HepG2 (cell line): ENCODE data around the gene KIFAP3. TPM values are rescaled to one million over a fixed set of nuclear protein-coding genes. Genes with fewer than 3 reads are reported as not detected.

ENCODE experiments used
- CC2D1A ChIP-seq: sonication (generic); formaldehyde crosslinking; IDR thresholded peaks from 2 replicates; pipeline ENCODE4 v1.8.1; 2023; ENCODE audit warnings: mild to moderate bottlenecking, missing genetic modification reagents
- DNMT1 ChIP-seq: sonication (generic); formaldehyde crosslinking; IDR thresholded peaks from 2 replicates; pipeline ENCODE4 v1.5.1; 2020; ENCODE audit warnings: mild to moderate bottlenecking, missing genetic modification reagents
- ETV5 ChIP-seq: IDR thresholded peaks from 2 replicates; pipeline ENCODE4 v1.6.1; 2018; ENCODE audit warnings: missing biosample characterization, missing genetic modification reagents, inconsistent platforms, borderline replicate concordance
- FOXC1 ChIP-seq: sonication (generic); formaldehyde crosslinking; IDR thresholded peaks from 2 replicates; pipeline ENCODE4 v1.8.0; 2022; ENCODE audit warnings: mild to moderate bottlenecking, missing genetic modification reagents, borderline replicate concordance
- FOXM1 ChIP-seq: sonication (generic); formaldehyde crosslinking; IDR thresholded peaks from 2 replicates; pipeline ENCODE4 v1.5.0; 2020; ENCODE audit warnings: missing genetic modification reagents
- GATAD2A ChIP-seq: IDR thresholded peaks from 2 replicates; pipeline ENCODE4 v1.6.1; 2016
- IKZF4 ChIP-seq: sonication (generic); formaldehyde crosslinking; IDR thresholded peaks from 2 replicates; pipeline ENCODE4 v1.5.1; 2020; ENCODE audit warnings: borderline replicate concordance, mild to moderate bottlenecking, low read depth, missing genetic modification reagents; ENCODE audit errors: not compliant biosample characterization
- KAT2B ChIP-seq: fragments of 150-350 bp; IDR thresholded peaks from 2 replicates; pipeline ENCODE4 v1.6.1; 2014; ENCODE audit warnings: low read depth, low read length, borderline replicate concordance
- MAFG ChIP-seq: sonication (generic); formaldehyde crosslinking; IDR thresholded peaks from 2 replicates; pipeline ENCODE4 v1.5.1; 2020; ENCODE audit warnings: mild to moderate bottlenecking, missing genetic modification reagents
- NFIB ChIP-seq: sonication (generic); formaldehyde crosslinking; IDR thresholded peaks from 2 replicates; pipeline ENCODE4 v1.9.0; 2021; ENCODE audit warnings: missing genetic modification reagents, mild to moderate bottlenecking, borderline replicate concordance
- NKX3-1 ChIP-seq: sonication (generic); formaldehyde crosslinking; IDR thresholded peaks from 2 replicates; pipeline ENCODE4 v1.5.0; 2020; ENCODE audit warnings: missing genetic modification reagents
- RARA ChIP-seq: IDR thresholded peaks from 2 replicates; pipeline ENCODE4 v1.6.1; 2016; ENCODE audit warnings: missing genetic modification reagents, missing compliant biosample characterization
- SAP130 ChIP-seq: IDR thresholded peaks from 2 replicates; pipeline ENCODE4 v1.6.1; 2016; ENCODE audit warnings: low read depth
- SATB2 ChIP-seq: sonication (generic); formaldehyde crosslinking; IDR thresholded peaks from 2 replicates; pipeline ENCODE4 v1.5.0; 2020; ENCODE audit warnings: missing genetic modification reagents
- SRY ChIP-seq: sonication (generic); formaldehyde crosslinking; IDR thresholded peaks from 2 replicates; pipeline ENCODE4 v1.8.0; 2022; ENCODE audit warnings: mild to moderate bottlenecking, missing genetic modification reagents
- TBX3 ChIP-seq: fragments of 450-650 bp; IDR thresholded peaks from 2 replicates; pipeline ENCODE4 v1.6.1; 2017; ENCODE audit warnings: antibody characterized with exemption, mild to moderate bottlenecking, inconsistent platforms, borderline replicate concordance
- TOPORS ChIP-seq: sonication (generic); formaldehyde crosslinking; IDR thresholded peaks from 2 replicates; pipeline ENCODE4 v1.8.0; 2023; ENCODE audit warnings: mild to moderate bottlenecking, missing genetic modification reagents
- XBP1 ChIP-seq: sonication (generic); formaldehyde crosslinking; IDR thresholded peaks from 2 replicates; pipeline ENCODE4 v1.5.0; 2020; ENCODE audit warnings: missing genetic modification reagents
- ZNF282 ChIP-seq: fragments of 450-650 bp; IDR thresholded peaks from 2 replicates; pipeline ENCODE4 v1.6.1; 2018; ENCODE audit not compliant: partially characterized antibody
- ZNF292 ChIP-seq: sonication (generic); formaldehyde crosslinking; IDR thresholded peaks from 2 replicates; pipeline ENCODE4 v1.8.1; 2022; ENCODE audit warnings: mild to moderate bottlenecking, low read depth, missing genetic modification reagents, borderline replicate concordance
- ZNF335 ChIP-seq: sonication (generic); formaldehyde crosslinking; IDR thresholded peaks from 2 replicates; pipeline ENCODE4 v1.4.0; 2020; ENCODE audit warnings: missing genetic modification reagents
- ZNF432 ChIP-seq: sonication (generic); formaldehyde crosslinking; IDR thresholded peaks from 2 replicates; pipeline ENCODE4 v1.5.0; 2020; ENCODE audit warnings: missing genetic modification reagents, mild to moderate bottlenecking, borderline replicate concordance
- ZNF468 ChIP-seq: sonication (generic); formaldehyde crosslinking; IDR thresholded peaks from 2 replicates; pipeline ENCODE4 v1.8.0; 2022; ENCODE audit warnings: mild to moderate bottlenecking, moderate library complexity, missing genetic modification reagents
- ZNF672 ChIP-seq: sonication (generic); formaldehyde crosslinking; IDR thresholded peaks from 2 replicates; pipeline ENCODE4 v1.8.1; 2022; ENCODE audit warnings: missing genetic modification reagents
- polyA plus RNA-seq, 8 experiments: library from polyadenylated mRNA; depleted of rRNA in 3 of 8; stranded (reverse) in 7 of 8; unstranded in 1 of 8; fragments of >200 nt; fragmentation: Illumina TruSeq in 4 of 8; extraction: Trizol in 4 of 8; gene quantifications; 2 replicates each; pipeline versions ENCODE4 v1.2.1 to v1.2.3, GENCODE V29; 2011 to 2016; ENCODE audit warnings: low read depth in 4 of 8, missing spikeins in 1 of 8, mixed read lengths in 1 of 8; ENCODE audit not compliant: insufficient read depth in 1 of 8
- total RNA-seq, 5 experiments: library from RNA; depleted of rRNA; stranded (reverse); fragments of >200 nt; fragmentation: Illumina TruSeq; extraction: Trizol; gene quantifications; 2 replicates each; pipeline ENCODE4 v1.2.3, GENCODE V29; 2016; ENCODE audit warnings: low read depth in 1 of 5
- TF ChIP-seq, protein P1 (sequence below): sonication (generic); formaldehyde crosslinking; IDR thresholded peaks from 2 replicates; pipeline ENCODE4 v1.5.0; 2020; ENCODE audit warnings: mild to moderate bottlenecking, missing genetic modification reagents
- TF ChIP-seq, protein P2 (sequence below): sonication (generic); formaldehyde crosslinking; conservative IDR thresholded peaks from 2 replicates; pipeline ENCODE4 v1.4.0; 2020; ENCODE audit warnings: missing genetic modification reagents

KIFAP3 gene
- total and polyA plus RNA-seq, 2 of the 13 experiments (the other 11 are each of a cell fraction or from before 2014, with no cell fraction given), result 3.4 to 10.0 TPM

DNA sequence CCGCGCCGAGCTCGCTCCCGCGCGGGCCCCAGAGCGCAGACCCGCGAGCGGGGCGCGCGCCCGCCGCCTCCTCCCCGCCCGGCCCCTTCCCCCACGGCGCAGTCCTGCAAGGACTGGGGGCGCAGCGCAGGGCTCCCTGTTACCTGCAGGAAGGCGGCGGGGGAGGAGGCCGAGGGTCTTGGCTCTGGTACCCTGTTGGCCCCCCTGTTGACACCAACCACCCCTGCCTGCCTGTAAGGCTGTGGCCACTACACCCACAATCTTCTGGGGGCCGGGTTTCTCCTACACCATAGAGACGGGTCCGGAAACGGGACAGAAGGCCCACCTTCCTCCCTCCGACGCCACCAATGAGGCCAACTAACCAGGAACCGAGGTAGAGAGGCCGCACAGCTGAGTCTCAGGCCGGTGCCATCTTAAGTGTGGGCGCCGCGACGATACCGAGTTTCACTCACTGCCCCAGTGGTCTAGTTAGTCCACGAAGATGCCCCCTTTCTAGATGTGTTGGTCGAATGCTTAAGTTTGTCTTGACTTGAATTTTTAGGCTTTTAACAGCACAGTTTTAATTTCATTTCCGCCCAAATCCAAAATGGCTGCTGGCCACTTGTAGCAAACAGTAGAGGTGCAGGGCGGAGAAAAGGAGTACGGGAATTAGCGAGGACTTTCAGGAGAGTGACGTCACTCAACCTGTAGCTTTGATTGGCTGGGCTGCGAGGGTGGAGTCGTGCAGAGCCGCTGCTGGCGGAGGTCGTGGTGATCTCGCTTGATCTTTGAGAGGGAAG, 180.7 kb downstream of the KIFAP3 start, which contains the start of gene SCYL3 (continued):
- TF ChIP-seq, protein P1, sequence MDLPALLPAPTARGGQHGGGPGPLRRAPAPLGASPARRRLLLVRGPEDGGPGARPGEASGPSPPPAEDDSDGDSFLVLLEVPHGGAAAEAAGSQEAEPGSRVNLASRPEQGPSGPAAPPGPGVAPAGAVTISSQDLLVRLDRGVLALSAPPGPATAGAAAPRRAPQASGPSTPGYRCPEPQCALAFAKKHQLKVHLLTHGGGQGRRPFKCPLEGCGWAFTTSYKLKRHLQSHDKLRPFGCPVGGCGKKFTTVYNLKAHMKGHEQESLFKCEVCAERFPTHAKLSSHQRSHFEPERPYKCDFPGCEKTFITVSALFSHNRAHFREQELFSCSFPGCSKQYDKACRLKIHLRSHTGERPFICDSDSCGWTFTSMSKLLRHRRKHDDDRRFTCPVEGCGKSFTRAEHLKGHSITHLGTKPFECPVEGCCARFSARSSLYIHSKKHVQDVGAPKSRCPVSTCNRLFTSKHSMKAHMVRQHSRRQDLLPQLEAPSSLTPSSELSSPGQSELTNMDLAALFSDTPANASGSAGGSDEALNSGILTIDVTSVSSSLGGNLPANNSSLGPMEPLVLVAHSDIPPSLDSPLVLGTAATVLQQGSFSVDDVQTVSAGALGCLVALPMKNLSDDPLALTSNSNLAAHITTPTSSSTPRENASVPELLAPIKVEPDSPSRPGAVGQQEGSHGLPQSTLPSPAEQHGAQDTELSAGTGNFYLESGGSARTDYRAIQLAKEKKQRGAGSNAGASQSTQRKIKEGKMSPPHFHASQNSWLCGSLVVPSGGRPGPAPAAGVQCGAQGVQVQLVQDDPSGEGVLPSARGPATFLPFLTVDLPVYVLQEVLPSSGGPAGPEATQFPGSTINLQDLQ (CRISPR knock-in tag), result no peak
- TF ChIP-seq ZNF282, result no peak
- no peak for TF ChIP-seq XBP1 (CRISPR knock-in tag)
- no peak for TF ChIP-seq NKX3-1 (CRISPR knock-in tag)
- peak; percentile 20; the same call in 1 of the 2 replicates for TF ChIP-seq TBX3
- no peak for TF ChIP-seq ZNF468 (CRISPR knock-in tag)
- no peak for TF ChIP-seq ZNF432 (CRISPR knock-in tag)
- peak; percentile 62; the same call in 1 of the 2 replicates for TF ChIP-seq ZNF335 (CRISPR knock-in tag)
- no peak for TF ChIP-seq ZNF292 (CRISPR knock-in tag)
- no peak for TF ChIP-seq ZNF672 (CRISPR knock-in tag)
- no peak for TF ChIP-seq MAFG (CRISPR knock-in tag)
- TF ChIP-seq TOPORS (CRISPR knock-in tag), result no peak
- no peak for TF ChIP-seq IKZF4 (CRISPR knock-in tag)
- TF ChIP-seq SRY, result no peak
- TF ChIP-seq RARA (CRISPR knock-in tag), result 0 out of 2 replicates have a peak, but pooled peaks have one; percentile 4
- TF ChIP-seq NFIB (CRISPR knock-in tag), result no peak
- TF ChIP-seq SAP130 (CRISPR knock-in tag), result peak; percentile 81
- TF ChIP-seq KAT2B, result no peak
- no peak for TF ChIP-seq CC2D1A (CRISPR knock-in tag)
- TF ChIP-seq GATAD2A, result peak; percentile 26
- TF ChIP-seq ETV5 (CRISPR knock-in tag), result peak; percentile 86
- TF ChIP-seq, protein P2, sequence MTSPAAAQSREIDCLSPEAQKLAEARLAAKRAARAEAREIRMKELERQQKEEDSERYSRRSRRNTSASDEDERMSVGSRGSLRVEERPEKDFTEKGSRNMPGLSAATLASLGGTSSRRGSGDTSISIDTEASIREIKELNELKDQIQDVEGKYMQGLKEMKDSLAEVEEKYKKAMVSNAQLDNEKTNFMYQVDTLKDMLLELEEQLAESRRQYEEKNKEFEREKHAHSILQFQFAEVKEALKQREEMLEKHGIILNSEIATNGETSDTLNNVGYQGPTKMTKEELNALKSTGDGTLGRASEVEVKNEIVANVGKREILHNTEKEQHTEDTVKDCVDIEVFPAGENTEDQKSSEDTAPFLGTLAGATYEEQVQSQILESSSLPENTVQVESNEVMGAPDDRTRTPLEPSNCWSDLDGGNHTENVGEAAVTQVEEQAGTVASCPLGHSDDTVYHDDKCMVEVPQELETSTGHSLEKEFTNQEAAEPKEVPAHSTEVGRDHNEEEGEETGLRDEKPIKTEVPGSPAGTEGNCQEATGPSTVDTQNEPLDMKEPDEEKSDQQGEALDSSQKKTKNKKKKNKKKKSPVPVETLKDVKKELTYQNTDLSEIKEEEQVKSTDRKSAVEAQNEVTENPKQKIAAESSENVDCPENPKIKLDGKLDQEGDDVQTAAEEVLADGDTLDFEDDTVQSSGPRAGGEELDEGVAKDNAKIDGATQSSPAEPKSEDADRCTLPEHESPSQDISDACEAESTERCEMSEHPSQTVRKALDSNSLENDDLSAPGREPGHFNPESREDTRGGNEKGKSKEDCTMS (CRISPR knock-in tag), result no peak
- TF ChIP-seq DNMT1 (CRISPR knock-in tag), result no peak
- TF ChIP-seq FOXC1 (CRISPR knock-in tag), result peak; percentile 60; the same call in 1 of the 2 replicates
- no peak for TF ChIP-seq SATB2 (CRISPR knock-in tag)
- no peak for TF ChIP-seq FOXM1 (CRISPR knock-in tag)
